ENCODE results near the gene STMN1.

STMN1 gene

GRCh38 chr1:25952841-25953401 is 46.7 kb upstream of the STMN1 start:
- Histone ChIP-seq H2AFZ (ENCODE audit: low read length) (no peak overlapping the region), H3K4me2 (ENCODE audit: low read depth, low read length) (no peak overlapping the region), H3K4me3 (ENCODE audit: low read length) (no peak overlapping the region), H3F3A (ENCODE audit: insufficient read depth, low read length) (no peaks in the 10 kb centered on the region), H4K20me1 (ENCODE audit: insufficient read depth, low read length) (no peaks in the 10 kb centered on the region), H3K9ac (ENCODE audit: low read length) (no peak overlapping the region), H3K27me3 (replicated peaks; ENCODE audit: insufficient read depth, low read length) (no peaks in the 10 kb centered on the region), H3K9me2 (replicated peaks; ENCODE audit: insufficient read depth, low read length) (no peaks in the 10 kb centered on the region), H3K4me1 (ENCODE audit: low read length) (no peaks in the 10 kb centered on the region), H3K9me3 (replicated peaks; ENCODE audit: insufficient read depth, low read length) (no peaks in the 10 kb centered on the region), H3K36me3 (replicated peaks; ENCODE audit: insufficient read depth, low read length) (no peaks in the 10 kb centered on the region), H3K79me2 (ENCODE audit: low read length) (no peaks in the 10 kb centered on the region), H3K27ac (ENCODE audit: low read length) (no peak overlapping the region)
- no peak for TF ChIP-seq EZH2phosphoT487 (IDR thresholded peaks at IDR 0.05; ENCODE audit: low read length)
- TF ChIP-seq CTCF (IDR thresholded peaks at IDR 0.05; ENCODE audit: low read length), result no peak
- no peak for TF ChIP-seq EZH2 (optimal IDR thresholded peaks at IDR 0.05; ENCODE audit: low read depth, low read length)
- no peak for DNase-seq

- H3K27ac ChIP-seq (ENCODE audit: low read length), result no peak overlapping the region
- no peak overlapping the region for H2AFZ ChIP-seq (ENCODE audit: low read length)
- no peaks in the 10 kb centered on the region for H3F3A ChIP-seq (ENCODE audit: insufficient read depth, low read length)
- no peaks in the 10 kb centered on the region for H3K9me2 ChIP-seq (replicated peaks; ENCODE audit: insufficient read depth, low read length)
- TF ChIP-seq EZH2phosphoT487 (IDR thresholded peaks at IDR 0.05; ENCODE audit: low read length) (no peak), EZH2 (optimal IDR thresholded peaks at IDR 0.05; ENCODE audit: low read depth, low read length) (no peak), CTCF (IDR thresholded peaks at IDR 0.05; ENCODE audit: low read length) (no peak)
- H3K9ac ChIP-seq (ENCODE audit: low read length), result no peak overlapping the region
- no peaks in the 10 kb centered on the region for H3K9me3 ChIP-seq (replicated peaks; ENCODE audit: insufficient read depth, low read length)
- no peak overlapping the region for H3K4me3 ChIP-seq (ENCODE audit: low read length)
- H4K20me1 ChIP-seq (ENCODE audit: insufficient read depth, low read length), result no peaks in the 10 kb centered on the region
- no peaks in the 10 kb centered on the region for H3K36me3 ChIP-seq (replicated peaks; ENCODE audit: insufficient read depth, low read length)
- H3K27me3 ChIP-seq (replicated peaks; ENCODE audit: insufficient read depth, low read length), result no peaks in the 10 kb centered on the region
- no peak overlapping the region for H3K4me2 ChIP-seq (ENCODE audit: low read depth, low read length)
- no peak for DNase-seq
- H3K4me1 ChIP-seq (ENCODE audit: low read length), result no peaks in the 10 kb centered on the region
- H3K79me2 ChIP-seq (ENCODE audit: low read length), result no peaks in the 10 kb centered on the region
These were observed 42.4 kb upstream of the STMN1 start for GRCh38 chr1:25948641-25949040.

- no peak overlapping the region for H3K4me2 ChIP-seq (ENCODE audit: low read depth, low read length)
- H3K9ac ChIP-seq (ENCODE audit: low read length), result no peak overlapping the region
- no peaks in the 10 kb centered on the region for H3K79me2 ChIP-seq (ENCODE audit: low read length)
- DNase-seq, result no peak
- H3K36me3 ChIP-seq (replicated peaks; ENCODE audit: insufficient read depth, low read length), result no peaks in the 10 kb centered on the region
- H3K27ac ChIP-seq (ENCODE audit: low read length), result no peak overlapping the region
- no peaks in the 10 kb centered on the region for H3F3A ChIP-seq (ENCODE audit: insufficient read depth, low read length)
- no peak overlapping the region for H2AFZ ChIP-seq (ENCODE audit: low read length)
- no peaks in the 10 kb centered on the region for H3K27me3 ChIP-seq (replicated peaks; ENCODE audit: insufficient read depth, low read length)
- TF ChIP-seq EZH2 (optimal IDR thresholded peaks at IDR 0.05; ENCODE audit: low read depth, low read length), result no peak
- no peak for TF ChIP-seq EZH2phosphoT487 (IDR thresholded peaks at IDR 0.05; ENCODE audit: low read length)
- TF ChIP-seq CTCF (IDR thresholded peaks at IDR 0.05; ENCODE audit: low read length), result no peak
- no peaks in the 10 kb centered on the region for H3K9me3 ChIP-seq (replicated peaks; ENCODE audit: insufficient read depth, low read length)
- no peak overlapping the region for H3K4me3 ChIP-seq (ENCODE audit: low read length)
- no peaks in the 10 kb centered on the region for H3K4me1 ChIP-seq (ENCODE audit: low read length)
- no peaks in the 10 kb centered on the region for H4K20me1 ChIP-seq (ENCODE audit: insufficient read depth, low read length)
- H3K9me2 ChIP-seq (replicated peaks; ENCODE audit: insufficient read depth, low read length), result no peaks in the 10 kb centered on the region
These were observed 40.8 kb upstream of the STMN1 start for GRCh38 chr1:25947027-25947426.

All from MM.1S (cell line).